AML-193 (cell line): Measurements from ENCODE around the gene FAF1.

Source experiments
- DNase-seq, 2 experiments: peaks; one replicate each; lab custom pipeline; 2025; lab: John Stamatoyannopoulos, UW

The FAF1 gene

GRCh38 chr1:50415235-50416149, 544.6 kb downstream of the FAF1 start:
- DNase-seq = no peak

- no peak for DNase-seq
Measured at GRCh38 chr1:50414853-50415234, 545.2 kb downstream of the FAF1 start.

- peak in 1 of 2 experiments; percentile 7 for DNase-seq
Measured at GRCh38 chr1:50412813-50413476, 547.1 kb downstream of the FAF1 start.

GRCh38 chr1:50405814-50406213, 554.3 kb downstream of the FAF1 start:
- DNase-seq = no peak

GRCh38 chr1:50393522-50394120, 566.4 kb downstream of the FAF1 start:
- DNase-seq = no peak
